PC-3 (cell line): Measurements from ENCODE around the gene TRIM65. TPM values are rescaled to one million over a fixed set of nuclear protein-coding genes. Genes with fewer than 3 reads are reported as not detected.

Experiments
- ATAC-seq: fragments of 200-7000 bp; cut with Tn5 transposase; 2 replicates; pipeline ENCODE4 v1.9.1; 2020; ENCODE audit warnings: mild to moderate bottlenecking, moderate library complexity
- Bru-seq: library from RNA; stranded (reverse); fragments of 400-500 nt; gene quantifications from one replicate; lab custom pipeline; 2021; lab: Mats Ljungman, UMichigan
- BruChase-seq, 2 experiments: library from RNA; stranded (reverse); fragments of 400-500 nt; gene quantifications; one replicate each; lab custom pipeline; 2021; lab: Mats Ljungman, UMichigan
- BruUV-seq: library from RNA; stranded (reverse); fragments of 400-500 nt; replicated peaks from 2 replicates; lab custom pipeline; 2021; lab: Mats Ljungman, UMichigan
- CTCF ChIA-PET: fragments of 300-600 bp; sonication (Branson Sonifier 250); formaldehyde crosslinking; loops from one replicate; lab custom pipeline; 2022; ENCODE audit warnings: antibody characterized with exemption; lab: Charles Lee
- POLR2A ChIA-PET: fragments of 300-600 bp; sonication (Branson Sonifier 250); formaldehyde crosslinking; loops from one replicate; lab custom pipeline; 2022; ENCODE audit warnings: antibody characterized with exemption; ENCODE audit not compliant: unreplicated experiment; lab: Charles Lee
- DNase-seq: peaks from one replicate; pipeline ENCODE4 v3.0.0-alpha.2; 2015
- H2AFZ ChIP-seq: fragments of 300-600 bp; sonication (generic); 2 replicates; pipeline ENCODE4 v1.6.0; 2016; ENCODE audit warnings: antibody characterized with exemption, low read length
- H3F3A ChIP-seq: fragments of 300-600 bp; sonication (generic); one replicate; pipeline ENCODE4 v1.6.0; 2017; ENCODE audit warnings: antibody characterized with exemption, low read length, control low read depth, mild to moderate bottlenecking; ENCODE audit not compliant: unreplicated experiment
- H3K27ac ChIP-seq: fragments of 300-600 bp; sonication (generic); 2 replicates; pipeline ENCODE4 v1.5.1; 2016; ENCODE audit warnings: mild to moderate bottlenecking, low read length
- H3K27me3 ChIP-seq: fragments of 300-600 bp; sonication (generic); 2 replicates; pipeline ENCODE4 v1.6.1; 2016; ENCODE audit warnings: low read length, mixed read lengths
- H3K36me3 ChIP-seq: fragments of 300-600 bp; sonication (generic); 2 replicates; pipeline ENCODE4 v1.6.1; 2016; ENCODE audit warnings: low read depth, mixed run types, low read length, mixed read lengths
- H3K4me1 ChIP-seq: fragments of 300-600 bp; sonication (generic); 2 replicates; pipeline ENCODE4 v1.5.1; 2016; ENCODE audit warnings: low read length; ENCODE audit not compliant: insufficient read depth
- H3K4me2 ChIP-seq: fragments of 300-600 bp; sonication (generic); 2 replicates; pipeline ENCODE4 v1.6.0; 2016; ENCODE audit warnings: low read length
- H3K4me3 ChIP-seq: fragments of 300-600 bp; sonication (generic); 2 replicates; pipeline ENCODE4 v1.5.1; 2016; ENCODE audit warnings: mild to moderate bottlenecking, low read length, mixed read lengths
- H3K79me2 ChIP-seq: fragments of 300-600 bp; sonication (generic); 2 replicates; pipeline ENCODE4 v1.6.1; 2017; ENCODE audit warnings: low read length, mixed read lengths
- H3K9ac ChIP-seq: fragments of 300-600 bp; sonication (generic); 2 replicates; pipeline ENCODE4 v1.6.0; 2016; ENCODE audit warnings: mild to moderate bottlenecking, low read length
- H3K9me2 ChIP-seq: fragments of 300-600 bp; sonication (generic); replicated peaks from 2 replicates; pipeline ENCODE4 v1.6.1; 2016; ENCODE audit warnings: mixed run types, low read length, mixed read lengths
- H3K9me3 ChIP-seq: fragments of 300-600 bp; sonication (generic); 2 replicates; pipeline ENCODE4 v1.6.1; 2016; ENCODE audit warnings: low read length, mixed read lengths
- H4K20me1 ChIP-seq: fragments of 300-600 bp; sonication (generic); 2 replicates; pipeline ENCODE4 v1.6.1; 2016; ENCODE audit warnings: low read length, mixed read lengths
- EZH2 ChIP-seq: fragments of 300-600 bp; sonication (generic); IDR thresholded peaks from one replicate; pipeline ENCODE4 v1.6.1; 2017; ENCODE audit warnings: antibody characterized with exemption, mild to moderate bottlenecking, low read length; ENCODE audit not compliant: unreplicated experiment
- EZH2phosphoT487 ChIP-seq: fragments of 300-600 bp; sonication (generic); IDR thresholded peaks from 2 replicates; pipeline ENCODE4 v1.6.1; 2018; ENCODE audit warnings: mild to moderate bottlenecking, antibody characterized with exemption, low read length, borderline replicate concordance
- intact Hi-C: fragments of 100-400 bp; cut with micrococcal nuclease; formaldehyde crosslinking; loops from 2 replicates; pipeline ENCODE4 v1.9.0; 2023
- long read RNA-seq: library from polyadenylated mRNA; unstranded; transcript quantifications from one replicate; pipeline ENCODE4 v2.0.0, GENCODE V29; 2021; ENCODE audit not compliant: unreplicated experiment
- total RNA-seq: library from RNA; depleted of rRNA; stranded (reverse); fragments of >200 nt; gene quantifications from 2 replicates; pipeline ENCODE4 v1.2.3, GENCODE V29; 2014; rRNA removed
- TF ChIP-seq, protein P1 (sequence below): fragments of 300-600 bp; sonication (generic); conservative IDR thresholded peaks from 2 replicates; pipeline ENCODE4 v1.5.1; 2017; ENCODE audit warnings: antibody characterized with exemption, low read depth, mild to moderate bottlenecking, low read length

The TRIM65 gene, protein sequence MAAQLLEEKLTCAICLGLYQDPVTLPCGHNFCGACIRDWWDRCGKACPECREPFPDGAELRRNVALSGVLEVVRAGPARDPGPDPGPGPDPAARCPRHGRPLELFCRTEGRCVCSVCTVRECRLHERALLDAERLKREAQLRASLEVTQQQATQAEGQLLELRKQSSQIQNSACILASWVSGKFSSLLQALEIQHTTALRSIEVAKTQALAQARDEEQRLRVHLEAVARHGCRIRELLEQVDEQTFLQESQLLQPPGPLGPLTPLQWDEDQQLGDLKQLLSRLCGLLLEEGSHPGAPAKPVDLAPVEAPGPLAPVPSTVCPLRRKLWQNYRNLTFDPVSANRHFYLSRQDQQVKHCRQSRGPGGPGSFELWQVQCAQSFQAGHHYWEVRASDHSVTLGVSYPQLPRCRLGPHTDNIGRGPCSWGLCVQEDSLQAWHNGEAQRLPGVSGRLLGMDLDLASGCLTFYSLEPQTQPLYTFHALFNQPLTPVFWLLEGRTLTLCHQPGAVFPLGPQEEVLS
- total RNA-seq (32.3 and 48.9 TPM in 2 replicates), Bru-seq, nascent RNA (percentile 86 among the genes with signal in this experiment), BruChase-seq, experiment 1, labeled RNA remaining after a 6-hour chase (percentile 89 among the genes with signal in this experiment), BruChase-seq, experiment 2, labeled RNA remaining after a 2-hour chase (percentile 88 among the genes with signal in this experiment)
- long read RNA-seq, transcript TRIM65-204 (5 exons, 865 nt), result minor isoform, 7 of 102 reads
- long read RNA-seq, transcript TRIM65-201 (6 exons, 3,439 nt), result major isoform, 30 of 102 reads
- long read RNA-seq, partial matches to known transcripts, result 7 of 102 reads
- long read RNA-seq, other reads (novel, unspliced or antisense), result 57 of 102 reads

DNA sequence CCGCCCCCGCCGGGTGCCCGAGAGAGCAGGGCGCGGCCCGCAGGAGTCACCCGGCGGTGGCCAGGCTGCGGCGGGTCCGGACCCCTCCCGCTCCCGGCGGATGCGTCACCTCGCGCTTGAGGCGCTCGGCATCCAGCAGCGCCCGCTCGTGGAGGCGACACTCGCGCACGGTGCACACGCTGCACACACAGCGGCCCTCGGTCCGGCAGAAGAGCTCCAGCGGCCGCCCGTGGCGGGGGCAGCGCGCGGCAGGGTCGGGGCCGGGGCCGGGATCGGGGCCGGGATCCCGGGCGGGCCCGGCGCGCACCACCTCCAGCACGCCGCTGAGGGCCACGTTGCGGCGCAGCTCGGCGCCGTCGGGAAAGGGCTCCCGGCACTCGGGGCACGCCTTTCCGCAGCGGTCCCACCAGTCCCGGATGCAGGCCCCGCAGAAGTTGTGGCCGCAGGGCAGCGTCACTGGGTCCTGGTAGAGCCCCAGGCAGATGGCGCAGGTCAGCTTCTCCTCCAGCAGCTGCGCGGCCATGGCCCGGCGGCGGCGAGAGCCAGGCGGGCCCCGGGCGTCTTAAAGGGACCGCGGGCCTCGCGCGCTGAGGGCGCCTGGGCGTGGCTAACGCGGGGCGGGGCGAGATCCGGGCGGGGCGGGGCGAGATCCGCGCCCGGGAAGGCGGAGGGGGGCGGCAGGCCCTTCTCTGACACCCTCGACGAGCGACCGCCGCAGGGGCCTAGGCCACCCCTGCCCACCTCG lies at the start of gene TRIM65:
Gene TRIM65 (minus strand): TSS at position 537 of the 745 bp plus-strand sequence. CDS start 14 bp downstream, at position 523.
- intact Hi-C loops, result loop anchor here (1.0 to 5.0 kb wide), 3 partner anchors 18 to 114 kb away; partner anchors contain the start of genes TRIM47, UNK and WBP2
- peak; percentile 87 for ATAC-seq
- peaks cover 9% of the 10 kb centered on the region for H3F3A ChIP-seq
- ChIA-PET POLR2A (interaction anchor here (0.5 to 0.8 kb wide), 3 partner anchors 63 to 369 kb away, joined by 3 to 6 read pairs (median 4); partner anchors contain the start of gene UBALD2), CTCF (interaction anchor here (0.5 to 1.3 kb wide), 12 partner anchors 8 to 149 kb away, joined by 3 to 8 read pairs (median 4); partner anchors contain the start of genes GALK1, MRPL38 and WBP2)
- peak; percentile 91 for DNase-seq
- peaks cover 14% of the 10 kb centered on the region for H3K4me1 ChIP-seq
- no peaks in the 10 kb centered on the region for H3K9me2 ChIP-seq
- peak within 1 kb of the TSS; percentile 83 for H3K4me3 ChIP-seq
- peak within 1 kb of the TSS; percentile 74 for H3K27ac ChIP-seq
- peak; percentile 84 for TF ChIP-seq EZH2phosphoT487
- TF ChIP-seq, protein P1, sequence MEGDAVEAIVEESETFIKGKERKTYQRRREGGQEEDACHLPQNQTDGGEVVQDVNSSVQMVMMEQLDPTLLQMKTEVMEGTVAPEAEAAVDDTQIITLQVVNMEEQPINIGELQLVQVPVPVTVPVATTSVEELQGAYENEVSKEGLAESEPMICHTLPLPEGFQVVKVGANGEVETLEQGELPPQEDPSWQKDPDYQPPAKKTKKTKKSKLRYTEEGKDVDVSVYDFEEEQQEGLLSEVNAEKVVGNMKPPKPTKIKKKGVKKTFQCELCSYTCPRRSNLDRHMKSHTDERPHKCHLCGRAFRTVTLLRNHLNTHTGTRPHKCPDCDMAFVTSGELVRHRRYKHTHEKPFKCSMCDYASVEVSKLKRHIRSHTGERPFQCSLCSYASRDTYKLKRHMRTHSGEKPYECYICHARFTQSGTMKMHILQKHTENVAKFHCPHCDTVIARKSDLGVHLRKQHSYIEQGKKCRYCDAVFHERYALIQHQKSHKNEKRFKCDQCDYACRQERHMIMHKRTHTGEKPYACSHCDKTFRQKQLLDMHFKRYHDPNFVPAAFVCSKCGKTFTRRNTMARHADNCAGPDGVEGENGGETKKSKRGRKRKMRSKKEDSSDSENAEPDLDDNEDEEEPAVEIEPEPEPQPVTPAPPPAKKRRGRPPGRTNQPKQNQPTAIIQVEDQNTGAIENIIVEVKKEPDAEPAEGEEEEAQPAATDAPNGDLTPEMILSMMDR, result peak; percentile 40
- no peak for TF ChIP-seq EZH2
- peak within 1 kb of the TSS; percentile 94 for H3K9ac ChIP-seq
- no peaks in the 10 kb centered on the region for H4K20me1 ChIP-seq
- no TSS peak for BruUV-seq
- peak within 1 kb of the TSS; percentile 40 for H2AFZ ChIP-seq
- no peaks in the 10 kb centered on the region for H3K9me3 ChIP-seq
- H3K36me3 ChIP-seq, result peaks cover 22% of the 10 kb centered on the region
- peak within 1 kb of the TSS; percentile 98 for H3K4me2 ChIP-seq
- no peaks in the 10 kb centered on the region for H3K27me3 ChIP-seq
- peaks cover 30% of the 10 kb centered on the region for H3K79me2 ChIP-seq

DNA sequence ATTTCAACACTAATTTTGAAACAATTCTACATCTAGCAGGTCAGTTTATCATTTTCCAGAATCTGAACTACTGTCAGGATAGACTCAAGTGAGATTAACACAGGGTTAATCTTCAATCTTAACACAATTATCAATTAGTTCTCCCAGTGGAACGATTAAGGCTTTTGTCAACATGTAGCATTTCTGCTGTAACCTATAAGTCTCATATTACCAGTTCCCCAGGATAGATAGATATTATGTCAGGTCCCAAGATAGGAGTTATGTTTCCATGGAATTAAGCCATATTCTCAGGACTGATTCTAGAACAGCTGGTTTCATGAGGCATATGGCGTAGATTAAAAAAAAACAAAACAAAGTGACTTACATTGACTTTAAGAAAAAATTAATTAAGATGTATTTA lies 48.5 kb upstream of the TRIM65 start:
- CTCF ChIA-PET, result no interaction called here
- peaks cover 36% of the 10 kb centered on the region for H3K36me3 ChIP-seq
- intact Hi-C loops, result no loop called here
- POLR2A ChIA-PET, result no interaction called here
- no peaks in the 10 kb centered on the region for H4K20me1 ChIP-seq
- no peak overlapping the region for H3K9ac ChIP-seq
- H3K4me3 ChIP-seq, result no peak overlapping the region
- no TSS peak for BruUV-seq
- H3K4me2 ChIP-seq, result no peak overlapping the region
- TF ChIP-seq, protein P1, result no peak
- TF ChIP-seq EZH2phosphoT487, result no peak
- TF ChIP-seq EZH2, result no peak
- ATAC-seq (no peak), DNase-seq (no peak)
- H3K27ac ChIP-seq, result no peak overlapping the region
- H2AFZ ChIP-seq, result no peak overlapping the region
- no peaks in the 10 kb centered on the region for H3F3A ChIP-seq
- H3K4me1 ChIP-seq, result peaks cover 10% of the 10 kb centered on the region; the same call in 1 of the 2 replicates
- no peaks in the 10 kb centered on the region for H3K9me2 ChIP-seq
- no peaks in the 10 kb centered on the region for H3K27me3 ChIP-seq
- no peaks in the 10 kb centered on the region for H3K9me3 ChIP-seq
- 0 out of 2 replicates have a peak, but pooled peaks cover 4% of the 10 kb centered on the region for H3K79me2 ChIP-seq
